ENCODE measurements around the gene GH1. TPM values are rescaled to one million over a fixed set of nuclear protein-coding genes. Genes with fewer than 3 reads are reported as not detected.

The GH1 gene
- polyA plus RNA-seq, 2 of the 4 experiments (the other 2 are of a cell fraction) = not detected

DNA sequence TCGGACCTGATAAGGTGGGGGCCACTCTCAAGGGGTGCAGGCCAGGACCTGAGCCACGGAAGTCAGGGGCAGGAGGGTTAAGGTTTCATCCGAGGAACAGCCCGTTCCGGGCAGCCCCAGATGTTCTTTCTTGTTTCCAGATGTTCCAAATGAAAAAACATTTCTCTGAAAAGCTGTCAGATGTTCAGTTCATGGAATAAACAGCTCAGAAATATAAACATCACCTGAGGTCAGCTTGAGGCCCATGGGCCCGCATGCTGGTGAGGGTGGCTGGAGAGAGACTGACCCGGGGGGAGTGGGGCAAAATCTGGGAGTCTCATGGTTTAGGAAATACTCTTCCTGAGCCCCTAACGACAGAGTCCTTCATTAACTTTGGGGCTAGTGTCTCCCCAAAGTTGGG is 15.0 kb upstream of the GH1 start:
- DNase-seq (ENCODE audit: low read depth in 1 of 2, low spot score in 1 of 2) (no peak), ATAC-seq (no peak), FAIRE-seq (no peak)
- WGBS (ENCODE audit: missing lambda C conversion rate) = 62% methylated on average over 8 of the region's 8 CpGs
- CTCF ChIA-PET = interaction anchor here (1.5 to 9.0 kb wide), 9 partner anchors 9 to 199 kb away, joined by 5 to 132 read pairs (median 10); partner anchors contain the start of genes CSHL1, GH1 and ICAM2
- Histone ChIP-seq H3K9me3 (no peaks in the 10 kb centered on the region), H3K4me2 (no peak overlapping the region), H3K4me3 (no peak overlapping the region), H3K4me1 (no peaks in the 10 kb centered on the region), H3K27ac (no peak overlapping the region)
- POLR2A ChIA-PET = no interaction called here
- no peak for TF ChIP-seq MAZ (IDR thresholded peaks at IDR 0.05; ENCODE audit: borderline replicate concordance, low read depth, low read length)
- TF ChIP-seq ZC3H11A (IDR thresholded peaks at IDR 0.05) = no peak
- TF ChIP-seq USF2 (IDR thresholded peaks at IDR 0.05) = no peak
- TF ChIP-seq ESRRA (IDR thresholded peaks at IDR 0.05; ENCODE audit: borderline replicate concordance, low read length) = no peak

- no peak for ATAC-seq
- CTCF ChIA-PET = interaction anchor here (1.0 to 9.0 kb wide), 12 partner anchors 9 to 200 kb away, joined by 3 to 132 read pairs (median 10); partner anchors contain the start of genes CSHL1, GH1 and ICAM2
- DNase-seq (ENCODE audit: low read depth in 1 of 2, low spot score in 1 of 2) = no peak
- POLR2A ChIA-PET = interaction anchor here (0.9 kb wide), 1 partner anchor 14 kb away, joined by 5 read pairs; no protein-coding TSS in a partner anchor
- TF ChIP-seq USF2 (IDR thresholded peaks at IDR 0.05) (no peak), POLR2A (IDR thresholded peaks at IDR 0.05; ENCODE audit: low read length) (no peak), ZFP36 (IDR thresholded peaks at IDR 0.05; ENCODE audit: borderline replicate concordance, partially characterized antibody) (peak; percentile 37)
- TF ChIP-seq, protein P1, sequence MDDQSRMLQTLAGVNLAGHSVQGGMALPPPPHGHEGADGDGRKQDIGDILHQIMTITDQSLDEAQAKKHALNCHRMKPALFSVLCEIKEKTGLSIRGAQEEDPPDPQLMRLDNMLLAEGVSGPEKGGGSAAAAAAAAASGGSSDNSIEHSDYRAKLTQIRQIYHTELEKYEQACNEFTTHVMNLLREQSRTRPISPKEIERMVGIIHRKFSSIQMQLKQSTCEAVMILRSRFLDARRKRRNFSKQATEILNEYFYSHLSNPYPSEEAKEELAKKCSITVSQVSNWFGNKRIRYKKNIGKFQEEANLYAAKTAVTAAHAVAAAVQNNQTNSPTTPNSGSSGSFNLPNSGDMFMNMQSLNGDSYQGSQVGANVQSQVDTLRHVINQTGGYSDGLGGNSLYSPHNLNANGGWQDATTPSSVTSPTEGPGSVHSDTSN (IDR thresholded peaks at IDR 0.05) = no peak
- Histone ChIP-seq H3K4me2 (no peak overlapping the region), H3K4me3 (no peak overlapping the region), H3K27ac (no peak overlapping the region), H3K4me1 (no peaks in the 10 kb centered on the region), H3K9me3 (no peaks in the 10 kb centered on the region)
- WGBS (ENCODE audit: missing lambda C conversion rate) = 77% methylated on average over 4 of the region's 4 CpGs
- FAIRE-seq = no peak
Observed at GRCh38 chr17:63932721-63933120, 14.1 kb upstream of the GH1 start.

DNA sequence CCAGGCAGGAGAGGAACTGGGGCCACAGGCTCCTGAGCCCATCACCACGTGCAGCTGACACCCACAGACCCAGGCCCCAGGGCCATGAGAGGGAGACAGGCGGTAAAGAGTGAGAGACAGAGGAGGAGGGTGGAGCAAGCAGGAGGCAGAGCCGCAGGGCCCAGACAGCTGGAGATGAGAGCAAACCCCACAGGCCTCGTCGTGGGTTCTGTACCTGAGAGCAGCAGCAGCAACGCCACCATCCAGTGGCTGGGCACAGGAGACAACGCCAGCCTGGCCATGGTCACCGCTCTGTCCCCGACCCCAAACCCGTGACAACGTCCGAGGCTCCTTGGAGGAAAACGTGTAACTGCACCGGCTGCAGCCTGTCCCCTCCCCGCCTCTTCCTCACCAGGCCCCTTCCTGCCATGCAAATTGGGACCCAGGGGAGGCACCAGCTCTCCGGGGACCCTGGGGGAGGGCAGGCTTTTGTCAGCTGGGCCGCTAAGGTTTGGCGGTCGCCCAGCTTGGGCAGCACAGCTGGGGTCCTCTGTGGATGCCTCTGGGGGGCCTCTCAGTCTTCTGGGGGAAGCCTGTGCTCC is 13.4 kb upstream of the GH1 start, which contains the start of gene CD79B:
CD79B (minus strand) TSS at position 351 of the 581 bp plus-strand sequence; CDS start at position 281, 70 bp downstream.
- ChIA-PET POLR2A (interaction anchor here (0.9 kb wide), 1 partner anchor 14 kb away, joined by 5 read pairs; no protein-coding TSS in a partner anchor), CTCF (interaction anchor here (1.0 to 9.0 kb wide), 13 partner anchors 8 to 97 kb away, joined by 3 to 132 read pairs (median 10); partner anchors contain the start of genes CSHL1, GH1 and ICAM2)
- no peak within 1 kb of the TSS for H3K4me3 ChIP-seq
- ATAC-seq (no peak), DNase-seq (ENCODE audit: low read depth in 1 of 2, low spot score in 1 of 2) (no peak), FAIRE-seq (no peak)
- TF ChIP-seq RAD21 (conservative IDR thresholded peaks at IDR 0.05 in 1 of 2, IDR thresholded peaks at IDR 0.05 in 1 of 2) (no peak), HES2 (IDR thresholded peaks at IDR 0.05) (no peak), CBX8 (IDR thresholded peaks at IDR 0.05) (no peak), TFCP2L1 (CRISPR knock-in tag; IDR thresholded peaks at IDR 0.05) (no peak), MAFK (IDR thresholded peaks at IDR 0.05; ENCODE audit: partially characterized antibody) (no peak), CHD4 (IDR thresholded peaks at IDR 0.05; ENCODE audit: borderline replicate concordance) (no peak), NFE2L2 (conservative IDR thresholded peaks at IDR 0.05; ENCODE audit: low read length) (no peak), CEBPB (IDR thresholded peaks at IDR 0.05) (no peak), CHD2 (IDR thresholded peaks at IDR 0.05; ENCODE audit: low read length, partially characterized antibody) (no peak), GATA3 (IDR thresholded peaks at IDR 0.05; ENCODE audit: borderline replicate concordance) (no peak), FOSB (CRISPR knock-in tag; IDR thresholded peaks at IDR 0.05) (no peak), KDM5A (IDR thresholded peaks at IDR 0.05) (no peak), TP53 (CRISPR knock-in tag; IDR thresholded peaks at IDR 0.05) (no peak), ZFP36 (IDR thresholded peaks at IDR 0.05; ENCODE audit: borderline replicate concordance, partially characterized antibody) (no peak), MYC (IDR thresholded peaks at IDR 0.05; ENCODE audit: borderline replicate concordance, low read length) (no peak), BHLHE40 (IDR thresholded peaks at IDR 0.05; ENCODE audit: low read depth, low read length) (no peak), CBX2 (IDR thresholded peaks at IDR 0.05; ENCODE audit: borderline replicate concordance, low read depth) (no peak)
- TF ChIP-seq, protein P2, sequence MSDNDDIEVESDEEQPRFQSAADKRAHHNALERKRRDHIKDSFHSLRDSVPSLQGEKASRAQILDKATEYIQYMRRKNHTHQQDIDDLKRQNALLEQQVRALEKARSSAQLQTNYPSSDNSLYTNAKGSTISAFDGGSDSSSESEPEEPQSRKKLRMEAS (IDR thresholded peaks at IDR 0.05) = no peak
- TF ChIP-seq, protein P3, sequence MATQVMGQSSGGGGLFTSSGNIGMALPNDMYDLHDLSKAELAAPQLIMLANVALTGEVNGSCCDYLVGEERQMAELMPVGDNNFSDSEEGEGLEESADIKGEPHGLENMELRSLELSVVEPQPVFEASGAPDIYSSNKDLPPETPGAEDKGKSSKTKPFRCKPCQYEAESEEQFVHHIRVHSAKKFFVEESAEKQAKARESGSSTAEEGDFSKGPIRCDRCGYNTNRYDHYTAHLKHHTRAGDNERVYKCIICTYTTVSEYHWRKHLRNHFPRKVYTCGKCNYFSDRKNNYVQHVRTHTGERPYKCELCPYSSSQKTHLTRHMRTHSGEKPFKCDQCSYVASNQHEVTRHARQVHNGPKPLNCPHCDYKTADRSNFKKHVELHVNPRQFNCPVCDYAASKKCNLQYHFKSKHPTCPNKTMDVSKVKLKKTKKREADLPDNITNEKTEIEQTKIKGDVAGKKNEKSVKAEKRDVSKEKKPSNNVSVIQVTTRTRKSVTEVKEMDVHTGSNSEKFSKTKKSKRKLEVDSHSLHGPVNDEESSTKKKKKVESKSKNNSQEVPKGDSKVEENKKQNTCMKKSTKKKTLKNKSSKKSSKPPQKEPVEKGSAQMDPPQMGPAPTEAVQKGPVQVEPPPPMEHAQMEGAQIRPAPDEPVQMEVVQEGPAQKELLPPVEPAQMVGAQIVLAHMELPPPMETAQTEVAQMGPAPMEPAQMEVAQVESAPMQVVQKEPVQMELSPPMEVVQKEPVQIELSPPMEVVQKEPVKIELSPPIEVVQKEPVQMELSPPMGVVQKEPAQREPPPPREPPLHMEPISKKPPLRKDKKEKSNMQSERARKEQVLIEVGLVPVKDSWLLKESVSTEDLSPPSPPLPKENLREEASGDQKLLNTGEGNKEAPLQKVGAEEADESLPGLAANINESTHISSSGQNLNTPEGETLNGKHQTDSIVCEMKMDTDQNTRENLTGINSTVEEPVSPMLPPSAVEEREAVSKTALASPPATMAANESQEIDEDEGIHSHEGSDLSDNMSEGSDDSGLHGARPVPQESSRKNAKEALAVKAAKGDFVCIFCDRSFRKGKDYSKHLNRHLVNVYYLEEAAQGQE (IDR thresholded peaks at IDR 0.05) = no peak
- no peak within 1 kb of the TSS for H3K4me2 ChIP-seq
- H3K9me3 ChIP-seq = no peaks in the 10 kb centered on the region
- WGBS (ENCODE audit: missing lambda C conversion rate) = 76% methylated on average over 19 of the region's 19 CpGs
- H3K4me1 ChIP-seq = no peaks in the 10 kb centered on the region
- no peak within 1 kb of the TSS for H3K27ac ChIP-seq

All from A549 (cell line).